ENCODE results near the gene FAM151B.

FAM151B gene

DNA sequence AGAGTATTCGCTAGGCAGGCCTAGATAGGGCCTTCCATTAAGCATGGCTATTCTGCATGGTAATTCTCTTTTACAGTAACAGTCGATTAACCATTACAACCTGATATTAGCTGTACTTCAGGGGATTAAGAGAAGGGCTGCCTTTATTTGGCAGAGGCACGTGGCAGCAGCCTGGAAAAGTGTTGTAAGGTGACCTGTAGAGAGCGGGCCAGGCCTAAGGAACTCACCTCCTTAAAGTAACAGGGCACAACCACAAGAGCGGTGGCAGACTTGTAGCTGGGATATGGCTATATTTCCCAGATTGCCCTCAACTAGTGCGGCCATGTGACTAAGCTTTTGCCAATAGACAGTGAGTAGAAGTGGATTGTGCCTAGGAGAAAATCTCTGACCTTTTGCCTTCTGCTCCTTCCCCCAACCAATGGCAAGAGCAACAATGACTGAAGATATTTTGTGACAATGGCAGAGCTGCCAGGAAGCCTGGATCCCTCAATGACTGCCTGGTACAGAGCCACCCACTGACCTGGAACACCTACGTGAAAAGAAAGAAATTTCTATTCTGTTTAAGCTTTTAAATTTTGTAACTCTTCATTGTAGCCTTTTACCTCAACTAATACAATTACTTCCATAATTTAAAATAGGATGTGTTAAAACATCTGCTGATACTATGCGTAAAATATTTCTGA is 101.1 kb downstream of the FAM151B start:
- DNase-seq (ENCODE audit: low spot score), result no peak

DNA sequence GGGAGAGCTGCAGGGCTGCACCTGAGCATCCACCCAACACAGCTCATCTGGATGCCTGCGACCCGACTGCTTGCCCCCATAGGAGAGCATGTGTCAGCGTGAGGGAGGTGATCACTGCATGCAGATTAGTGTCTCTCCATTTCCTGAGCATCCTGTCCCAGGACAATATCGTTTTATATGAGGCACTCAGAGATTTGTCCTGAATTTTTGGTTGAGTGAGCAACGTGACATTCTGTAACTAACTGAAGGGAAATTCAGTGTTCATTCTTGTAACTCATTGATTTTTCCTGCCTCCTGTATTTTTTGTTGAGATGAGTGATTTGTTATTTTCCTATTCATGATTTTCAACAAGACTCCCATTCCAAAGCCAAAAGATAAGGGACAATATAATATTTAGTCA is 102.9 kb downstream of the FAM151B start:
- no peak for DNase-seq (ENCODE audit: low spot score)

DNA sequence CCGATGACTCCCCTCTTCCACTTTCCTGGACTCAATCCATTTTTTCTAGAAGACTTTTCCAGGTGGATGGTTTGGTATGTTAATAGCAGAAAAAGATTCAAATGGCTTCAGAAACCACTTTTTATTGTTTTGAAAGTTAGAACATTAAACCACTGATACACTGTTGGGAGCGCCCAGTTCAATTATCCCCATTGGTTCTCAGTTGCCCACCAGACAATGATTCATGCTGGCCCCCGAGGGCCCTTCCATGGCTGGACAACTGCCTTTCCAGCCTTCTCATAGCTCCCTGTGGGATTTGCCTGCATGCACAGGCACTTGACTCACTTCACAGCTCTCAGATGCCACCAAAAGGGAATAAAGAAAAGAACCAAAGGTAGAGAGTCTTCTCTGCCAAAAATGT is 103.5 kb downstream of the FAM151B start:
- no peak for DNase-seq (ENCODE audit: low spot score)

DNA sequence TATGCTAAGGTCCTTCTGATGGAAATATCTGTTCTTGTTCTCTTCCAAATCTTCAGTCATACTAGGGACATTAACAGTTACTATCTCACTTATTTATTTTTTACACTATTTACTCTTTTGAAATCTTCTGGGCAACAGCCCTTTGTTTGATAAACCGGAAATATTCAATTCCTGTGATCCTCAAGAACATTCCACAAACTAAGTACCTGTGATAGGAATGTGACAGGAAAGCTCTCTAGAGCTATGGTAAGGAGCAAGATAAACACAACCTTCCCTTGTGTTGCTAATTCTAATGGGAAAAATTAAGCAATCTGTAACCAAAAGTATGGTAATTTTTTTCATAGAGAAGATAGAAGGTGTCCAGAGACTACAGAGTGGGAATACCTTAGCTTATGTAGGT is 104.2 kb downstream of the FAM151B start:
- DNase-seq (ENCODE audit: low spot score), result no peak
